Ascending aorta (tissue), 2 donors: ENCODE results near the gene TJAP1. TPM values are rescaled to one million over a fixed set of nuclear protein-coding genes. Genes with fewer than 3 reads are reported as not detected.
A peak's percentile ranks its signal among the peaks of the same experiment; 100 is the strongest.

ENCODE experiments used
- DNase-seq, 2 donors: peaks; one replicate each; pipeline ENCODE4 v3.0.0-alpha.2; 2019; ENCODE audit warnings: low spot score in 2 of 2
- H3K27ac ChIP-seq, 2 donors: fragments of 200-600 bp; sonication (generic); one replicate each; pipeline ENCODE4 v1.5.1; 2016 to 2017; ENCODE audit warnings: mild to moderate bottlenecking in 1 of 2
- H3K27me3 ChIP-seq: fragments of 200-600 bp; sonication (generic); one replicate; pipeline ENCODE4 v1.5.1; 2017
- H3K36me3 ChIP-seq, 2 donors: fragments of 200-600 bp; sonication (generic); one replicate each; pipeline ENCODE4 v1.5.1; 2016
- H3K4me1 ChIP-seq, 2 donors: fragments of 200-600 bp; sonication (generic); one replicate each; pipeline ENCODE4 v1.5.1; 2016 to 2017; ENCODE audit warnings: mild to moderate bottlenecking in 1 of 2
- H3K4me3 ChIP-seq, 2 donors: fragments of 200-600 bp; sonication (generic); one replicate each; pipeline ENCODE4 v1.5.1; 2016 to 2017; ENCODE audit warnings: mild to moderate bottlenecking in 1 of 2
- H3K9me3 ChIP-seq, 2 donors: fragments of 200-600 bp; sonication (generic); one replicate each; pipeline ENCODE4 v1.5.1; 2016
- CTCF ChIP-seq, 3 experiments: fragments of 200-600 bp in 2 of 3; fragments of 450-650 bp in 1 of 3; sonication (generic) in 2 of 3; IDR thresholded peaks; one replicate each; pipeline ENCODE4 v1.5.1; 2016 to 2019; ENCODE audit warnings: antibody characterized with exemption in 3 of 3, mild to moderate bottlenecking in 1 of 3, moderate library complexity in 1 of 3
- intact Hi-C: fragments of 100-400 bp; cut with DNase I; formaldehyde crosslinking; loops from one replicate; pipeline ENCODE4 v1.15.1; 2023
- total RNA-seq: library from RNA; depleted of rRNA; stranded (reverse); fragments of >200 nt; gene quantifications from one replicate; pipeline ENCODE4 v1.1.0, GENCODE V29; 2016

TJAP1 gene
- total RNA-seq, 1 donor from 2014 or later: 71.6 TPM

- intact Hi-C loops: loop anchor here (1.0 to 5.0 kb wide), 2 partner anchors 52 to 279 kb away; partner anchors contain the start of gene DNPH1
- Histone ChIP-seq H3K36me3 (peaks cover 41 to 46% of the 10 kb centered on the region in 2 donors), H3K4me3 (no peak overlapping the region), H3K27me3 (no peaks in the 10 kb centered on the region), H3K4me1 (peaks cover 8 to 15% of the 10 kb centered on the region in 2 donors), H3K27ac (no peak overlapping the region), H3K9me3 (no peaks in the 10 kb centered on the region)
- TF ChIP-seq CTCF (IDR thresholded peaks at IDR 0.05): no peak
- DNase-seq: no peak
Observed at GRCh38 chr6:43506171-43506570, 28.8 kb downstream of the TJAP1 start.

GRCh38 chr6:43506667-43507471 is 29.5 kb downstream of the TJAP1 start:
- peak; percentile 86 to 97 (median 91) for TF ChIP-seq CTCF (IDR thresholded peaks at IDR 0.05)
- no peaks in the 10 kb centered on the region for H3K9me3 ChIP-seq
- no peaks in the 10 kb centered on the region for H3K27me3 ChIP-seq
- DNase-seq: peak in 1 of 2 donors; percentile 86
- no peak overlapping the region for H3K27ac ChIP-seq
- H3K36me3 ChIP-seq: peaks cover 45 to 48% of the 10 kb centered on the region in 2 donors
- intact Hi-C loops: loop anchor here (1.0 to 5.0 kb wide), 2 partner anchors 53 to 280 kb away; partner anchors contain the start of gene DNPH1
- peaks cover 8 to 15% of the 10 kb centered on the region in 2 donors for H3K4me1 ChIP-seq
- no peak overlapping the region for H3K4me3 ChIP-seq

- H3K4me3 ChIP-seq: peak overlapping the region; percentile 72 to 91
- H3K27ac ChIP-seq: no peak overlapping the region
- H3K9me3 ChIP-seq: no peaks in the 10 kb centered on the region
- intact Hi-C loops: loop anchor here (5.0 kb wide), 1 partner anchor 281 kb away; the partner anchor contains the start of gene DNPH1
- peaks cover 46 to 49% of the 10 kb centered on the region in 2 donors for H3K36me3 ChIP-seq
- no peaks in the 10 kb centered on the region for H3K27me3 ChIP-seq
- DNase-seq: no peak
- TF ChIP-seq CTCF (IDR thresholded peaks at IDR 0.05): no peak
- peaks cover 8 to 15% of the 10 kb centered on the region in 2 donors for H3K4me1 ChIP-seq
Observed at GRCh38 chr6:43508481-43509141, 31.2 kb downstream of the TJAP1 start.

- Histone ChIP-seq H3K4me3 (peak overlapping the region; percentile 72 to 91), H3K9me3 (no peaks in the 10 kb centered on the region), H3K4me1 (peaks cover 8 to 15% of the 10 kb centered on the region in 2 donors), H3K36me3 (peaks cover 42 to 50% of the 10 kb centered on the region in 2 donors), H3K27me3 (no peaks in the 10 kb centered on the region), H3K27ac (peak overlapping the region in 1 of 2 donors; percentile 28)
- no peak for DNase-seq
- no peak for TF ChIP-seq CTCF (IDR thresholded peaks at IDR 0.05)
- intact Hi-C loops: loop anchor here (5.0 kb wide), 1 partner anchor 282 kb away; the partner anchor contains the start of gene DNPH1
Observed at GRCh38 chr6:43509142-43509983, 32.0 kb downstream of the TJAP1 start.
